Activated naive CD8-positive, alpha-beta T cell treated with anti-CD3 and anti-CD28 coated beads, Interleukin-2, amount 50 U/mL, for 16 hours (primary cell): ENCODE measurements around the gene GLRX5.
A peak's percentile ranks its signal among the peaks of the same experiment; 100 is the strongest.

Experiments used
- DNase-seq: peaks from one replicate; pipeline ENCODE4 v3.0.0-alpha.2; 2020; ENCODE audit warnings: low read depth, low spot score

GLRX5 gene

GRCh38 chr14:95534299-95535225, at the start of gene GLRX5:
Gene GLRX5 (plus strand): TSS chr14:95535050. CDS start chr14:95535090, 40 bp downstream.
- peak; percentile 93 for DNase-seq

GRCh38 chr14:95485222-95485819, 49.5 kb upstream of the GLRX5 start:
- DNase-seq: no peak

- DNase-seq: no peak
Observed at GRCh38 chr14:95486875-95487668, 47.8 kb upstream of the GLRX5 start.

- no peak for DNase-seq
Observed at GRCh38 chr14:95487669-95488084, 47.2 kb upstream of the GLRX5 start.

- no peak for DNase-seq
Observed at GRCh38 chr14:95488376-95489213, 46.3 kb upstream of the GLRX5 start.

GRCh38 chr14:95489214-95490137, 45.4 kb upstream of the GLRX5 start:
- no peak for DNase-seq

- DNase-seq: no peak
Observed at GRCh38 chr14:95490138-95490509, 44.7 kb upstream of the GLRX5 start.

- no peak for DNase-seq
Observed at GRCh38 chr14:95490727-95491451, 44.0 kb upstream of the GLRX5 start.

GRCh38 chr14:95491936-95492608, 42.8 kb upstream of the GLRX5 start:
- DNase-seq: no peak

- DNase-seq: no peak
Observed at GRCh38 chr14:95493503-95493902, 41.3 kb upstream of the GLRX5 start.

- DNase-seq: no peak
Observed at GRCh38 chr14:95493976-95494375, 40.9 kb upstream of the GLRX5 start.

GRCh38 chr14:95494456-95494855, 40.4 kb upstream of the GLRX5 start:
- no peak for DNase-seq

GRCh38 chr14:95495076-95495475, 39.8 kb upstream of the GLRX5 start:
- no peak for DNase-seq

- no peak for DNase-seq
Observed at GRCh38 chr14:95495538-95496025, 39.3 kb upstream of the GLRX5 start.

- no peak for DNase-seq
Observed at GRCh38 chr14:95496111-95496681, 38.7 kb upstream of the GLRX5 start.

GRCh38 chr14:95496690-95497259, 38.1 kb upstream of the GLRX5 start:
- no peak for DNase-seq

GRCh38 chr14:95497561-95498011, 37.3 kb upstream of the GLRX5 start:
- no peak for DNase-seq
